ENCODE results near the gene ZNF608. TPM values are rescaled to one million over a fixed set of nuclear protein-coding genes. Genes with fewer than 3 reads are reported as not detected.

Gene ZNF608
- total RNA-seq, 1 experiment from 2014 or later, result 17.5 TPM

DNA sequence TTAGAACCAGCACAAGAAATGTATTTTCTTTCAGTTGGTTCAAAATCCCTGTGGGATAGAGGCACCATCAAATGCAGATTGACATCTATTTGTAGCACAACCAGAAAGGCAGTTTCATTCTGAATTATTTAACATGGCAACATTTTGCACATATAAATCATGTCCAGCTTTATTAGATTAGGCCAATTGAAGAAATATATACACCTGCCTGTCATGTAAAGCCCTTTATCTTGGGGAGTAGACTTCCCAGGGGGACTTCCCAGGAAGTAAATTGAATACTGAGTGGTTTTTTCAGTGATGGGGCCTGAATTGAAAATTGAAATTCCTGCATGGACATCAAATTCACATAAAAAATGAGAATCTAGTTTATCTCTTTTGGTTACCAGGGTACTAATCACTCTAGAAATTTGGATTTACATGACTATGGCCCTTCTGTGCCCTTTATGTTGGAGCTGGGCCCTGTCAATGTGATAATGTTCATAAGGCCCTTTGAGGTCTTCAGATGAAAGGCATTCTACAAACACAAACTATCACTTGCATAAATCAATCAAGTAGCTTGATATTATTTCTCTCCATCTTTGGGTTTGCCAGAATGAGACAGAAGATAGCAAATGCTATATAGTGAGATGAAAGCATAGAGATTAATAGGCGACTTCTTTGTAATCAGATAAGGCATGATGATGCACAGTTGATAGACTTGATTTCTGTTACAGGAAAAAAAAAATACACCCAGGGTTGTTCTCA, 26.2 kb upstream of the ZNF608 start:
- no peak overlapping the region for H3K27ac Mint-ChIP-seq (ENCODE audit: unreplicated experiment)
- no peaks in the 10 kb centered on the region for H3K4me1 Mint-ChIP-seq (ENCODE audit: low read depth, unreplicated experiment)
- Histone ChIP-seq H3K9me3 (no peaks in the 10 kb centered on the region), H3K4me1 (no peaks in the 10 kb centered on the region), H3K36me3 (ENCODE audit: control insufficient read depth, insufficient read depth, low read length) (no peaks in the 10 kb centered on the region), H3K27me3 (replicated peaks; ENCODE audit: control insufficient read depth, insufficient read depth, low read length) (no peaks in the 10 kb centered on the region), H3K4me3 (ENCODE audit: low read depth, low read length) (no peak overlapping the region)
- BruUV-seq (replicated peaks), result no TSS peak
- TF ChIP-seq, protein P1, sequence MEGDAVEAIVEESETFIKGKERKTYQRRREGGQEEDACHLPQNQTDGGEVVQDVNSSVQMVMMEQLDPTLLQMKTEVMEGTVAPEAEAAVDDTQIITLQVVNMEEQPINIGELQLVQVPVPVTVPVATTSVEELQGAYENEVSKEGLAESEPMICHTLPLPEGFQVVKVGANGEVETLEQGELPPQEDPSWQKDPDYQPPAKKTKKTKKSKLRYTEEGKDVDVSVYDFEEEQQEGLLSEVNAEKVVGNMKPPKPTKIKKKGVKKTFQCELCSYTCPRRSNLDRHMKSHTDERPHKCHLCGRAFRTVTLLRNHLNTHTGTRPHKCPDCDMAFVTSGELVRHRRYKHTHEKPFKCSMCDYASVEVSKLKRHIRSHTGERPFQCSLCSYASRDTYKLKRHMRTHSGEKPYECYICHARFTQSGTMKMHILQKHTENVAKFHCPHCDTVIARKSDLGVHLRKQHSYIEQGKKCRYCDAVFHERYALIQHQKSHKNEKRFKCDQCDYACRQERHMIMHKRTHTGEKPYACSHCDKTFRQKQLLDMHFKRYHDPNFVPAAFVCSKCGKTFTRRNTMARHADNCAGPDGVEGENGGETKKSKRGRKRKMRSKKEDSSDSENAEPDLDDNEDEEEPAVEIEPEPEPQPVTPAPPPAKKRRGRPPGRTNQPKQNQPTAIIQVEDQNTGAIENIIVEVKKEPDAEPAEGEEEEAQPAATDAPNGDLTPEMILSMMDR (IDR thresholded peaks at IDR 0.05; ENCODE audit: insufficient read depth in 1 of 2, low read depth in 1 of 2, low read length in 1 of 2, severe bottlenecking in 1 of 2, unreplicated experiment in 1 of 2), result no peak
- intact Hi-C loops (cut with micrococcal nuclease; ENCODE audit: unreplicated experiment), result no loop called here
- DNase-seq, result no peak
- POLR2A ChIA-PET, result no interaction called here
- no peaks in the 10 kb centered on the region for H3K36me3 Mint-ChIP-seq (ENCODE audit: insufficient read depth, unreplicated experiment)
- H3K9me3 Mint-ChIP-seq (ENCODE audit: unreplicated experiment), result no peaks in the 10 kb centered on the region
- CTCF ChIA-PET, result no interaction called here
- H3K4me3 Mint-ChIP-seq (ENCODE audit: unreplicated experiment), result no peak overlapping the region
- no peaks in the 10 kb centered on the region for H3K27me3 Mint-ChIP-seq (ENCODE audit: insufficient read depth, unreplicated experiment)

DNA sequence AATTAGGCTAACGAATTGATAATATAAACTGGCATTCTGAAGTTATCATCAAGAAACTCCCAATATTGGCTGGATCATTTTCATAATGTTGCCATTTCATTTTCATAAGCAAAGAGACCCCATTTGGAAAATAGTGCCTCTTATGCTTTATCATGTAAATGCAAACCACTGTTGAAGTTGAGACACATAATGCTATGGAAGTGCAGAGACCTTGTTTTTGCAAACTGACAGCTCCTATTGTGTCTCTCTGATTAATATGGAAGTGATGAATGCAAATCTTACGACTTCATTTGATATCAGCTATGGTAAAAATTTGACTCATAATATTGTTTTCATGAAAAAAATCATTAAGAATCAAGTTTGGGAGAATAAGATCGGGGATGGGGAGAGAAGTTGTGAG, 25.3 kb upstream of the ZNF608 start:
- intact Hi-C loops (cut with micrococcal nuclease; ENCODE audit: unreplicated experiment), result no loop called here
- no TSS peak for BruUV-seq (replicated peaks)
- no peaks in the 10 kb centered on the region for H3K4me1 Mint-ChIP-seq (ENCODE audit: low read depth, unreplicated experiment)
- Histone ChIP-seq H3K4me3 (ENCODE audit: low read depth, low read length) (no peak overlapping the region), H3K36me3 (ENCODE audit: control insufficient read depth, insufficient read depth, low read length) (no peaks in the 10 kb centered on the region), H3K4me1 (no peaks in the 10 kb centered on the region), H3K9me3 (no peaks in the 10 kb centered on the region), H3K27me3 (replicated peaks; ENCODE audit: control insufficient read depth, insufficient read depth, low read length) (no peaks in the 10 kb centered on the region)
- no peaks in the 10 kb centered on the region for H3K36me3 Mint-ChIP-seq (ENCODE audit: insufficient read depth, unreplicated experiment)
- no peak overlapping the region for H3K27ac Mint-ChIP-seq (ENCODE audit: unreplicated experiment)
- no peaks in the 10 kb centered on the region for H3K9me3 Mint-ChIP-seq (ENCODE audit: unreplicated experiment)
- no peak overlapping the region for H3K4me3 Mint-ChIP-seq (ENCODE audit: unreplicated experiment)
- ChIA-PET CTCF (no interaction called here), POLR2A (no interaction called here)
- no peak for DNase-seq
- TF ChIP-seq, protein P1 (IDR thresholded peaks at IDR 0.05; ENCODE audit: insufficient read depth in 1 of 2, low read depth in 1 of 2, low read length in 1 of 2, severe bottlenecking in 1 of 2, unreplicated experiment in 1 of 2), result no peak
- H3K27me3 Mint-ChIP-seq (ENCODE audit: insufficient read depth, unreplicated experiment), result no peaks in the 10 kb centered on the region

DNA sequence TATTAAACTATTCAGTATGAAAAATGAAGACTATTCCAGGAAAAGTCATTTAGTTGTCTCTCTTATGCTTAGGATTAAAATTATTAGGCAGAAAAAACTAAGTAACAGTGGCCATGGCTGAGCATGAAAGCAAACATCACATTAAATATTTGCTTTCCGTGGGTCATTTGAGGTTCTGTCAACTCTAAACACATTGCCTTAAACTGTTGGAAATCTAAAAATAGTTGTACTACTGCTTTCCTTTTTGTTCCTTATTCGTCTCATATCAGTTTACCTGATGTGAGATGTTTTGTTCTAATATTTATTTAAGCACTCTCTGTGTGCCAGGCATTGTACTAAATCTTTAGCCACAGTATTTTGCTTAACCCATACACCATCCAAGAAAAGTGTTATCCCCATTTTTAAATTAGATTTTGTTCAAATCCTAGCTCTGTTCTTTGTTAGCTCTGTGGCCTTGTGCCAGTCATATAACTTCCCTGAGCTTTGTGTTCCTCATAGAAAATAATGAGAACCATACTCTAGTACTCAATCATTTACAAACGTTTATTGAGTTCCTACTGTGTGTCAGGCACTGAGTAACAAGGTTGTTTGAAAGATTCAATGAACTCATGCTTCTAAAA, 18.7 kb upstream of the ZNF608 start:
- intact Hi-C loops (cut with micrococcal nuclease; ENCODE audit: unreplicated experiment), result no loop called here
- no peaks in the 10 kb centered on the region for H3K36me3 Mint-ChIP-seq (ENCODE audit: insufficient read depth, unreplicated experiment)
- peaks cover 9% of the 10 kb centered on the region for H3K9me3 Mint-ChIP-seq (ENCODE audit: unreplicated experiment)
- H3K27me3 ChIP-seq (replicated peaks; ENCODE audit: control insufficient read depth, insufficient read depth, low read length), result no peaks in the 10 kb centered on the region
- no peak for DNase-seq
- H3K27ac Mint-ChIP-seq (ENCODE audit: unreplicated experiment), result peak overlapping the region; percentile 34
- no peaks in the 10 kb centered on the region for H3K9me3 ChIP-seq
- H3K4me1 ChIP-seq, result peaks cover 23% of the 10 kb centered on the region
- H3K4me1 Mint-ChIP-seq (ENCODE audit: low read depth, unreplicated experiment), result peaks cover 19% of the 10 kb centered on the region
- BruUV-seq (replicated peaks), result no TSS peak
- POLR2A ChIA-PET, result interaction anchor here (1.5 kb wide), 1 partner anchor 16 kb away, joined by 5 read pairs; no protein-coding TSS in a partner anchor
- TF ChIP-seq, protein P1 (IDR thresholded peaks at IDR 0.05; ENCODE audit: insufficient read depth in 1 of 2, low read depth in 1 of 2, low read length in 1 of 2, severe bottlenecking in 1 of 2, unreplicated experiment in 1 of 2), result no peak
- no peak overlapping the region for H3K4me3 ChIP-seq (ENCODE audit: low read depth, low read length)
- no peaks in the 10 kb centered on the region for H3K36me3 ChIP-seq (ENCODE audit: control insufficient read depth, insufficient read depth, low read length)
- no peak overlapping the region for H3K4me3 Mint-ChIP-seq (ENCODE audit: unreplicated experiment)
- CTCF ChIA-PET, result no interaction called here
- no peaks in the 10 kb centered on the region for H3K27me3 Mint-ChIP-seq (ENCODE audit: insufficient read depth, unreplicated experiment)
